ENCODE data around the gene FLRT1.

Gene FLRT1, protein sequence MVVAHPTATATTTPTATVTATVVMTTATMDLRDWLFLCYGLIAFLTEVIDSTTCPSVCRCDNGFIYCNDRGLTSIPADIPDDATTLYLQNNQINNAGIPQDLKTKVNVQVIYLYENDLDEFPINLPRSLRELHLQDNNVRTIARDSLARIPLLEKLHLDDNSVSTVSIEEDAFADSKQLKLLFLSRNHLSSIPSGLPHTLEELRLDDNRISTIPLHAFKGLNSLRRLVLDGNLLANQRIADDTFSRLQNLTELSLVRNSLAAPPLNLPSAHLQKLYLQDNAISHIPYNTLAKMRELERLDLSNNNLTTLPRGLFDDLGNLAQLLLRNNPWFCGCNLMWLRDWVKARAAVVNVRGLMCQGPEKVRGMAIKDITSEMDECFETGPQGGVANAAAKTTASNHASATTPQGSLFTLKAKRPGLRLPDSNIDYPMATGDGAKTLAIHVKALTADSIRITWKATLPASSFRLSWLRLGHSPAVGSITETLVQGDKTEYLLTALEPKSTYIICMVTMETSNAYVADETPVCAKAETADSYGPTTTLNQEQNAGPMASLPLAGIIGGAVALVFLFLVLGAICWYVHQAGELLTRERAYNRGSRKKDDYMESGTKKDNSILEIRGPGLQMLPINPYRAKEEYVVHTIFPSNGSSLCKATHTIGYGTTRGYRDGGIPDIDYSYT

DNA sequence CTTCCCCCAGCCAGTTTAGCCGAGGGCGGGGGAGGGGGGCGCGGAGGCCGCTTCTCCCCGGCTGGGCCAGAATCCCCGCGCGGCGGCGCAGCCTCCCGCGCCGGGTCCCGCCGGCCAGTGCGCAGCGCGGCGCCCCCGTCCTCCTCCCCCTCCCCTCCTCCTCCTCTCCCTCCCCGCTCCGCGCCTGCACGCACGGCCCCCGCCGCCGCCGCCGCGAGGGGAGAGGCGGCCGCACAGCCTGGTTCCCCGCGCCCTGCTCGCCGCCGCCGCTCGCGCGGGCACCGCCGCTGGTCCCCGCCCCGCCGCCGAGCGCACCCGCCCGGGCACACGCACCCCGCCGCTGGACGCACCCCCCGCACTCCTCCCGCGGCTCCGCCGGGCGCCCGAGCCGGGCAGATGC lies at the start of gene FLRT1:
Gene FLRT1 (plus strand): TSS at position 356 of the 400 bp plus-strand sequence. CDS start 80,337 bp downstream, outside the sequence.
- no peak for DNase-seq (ENCODE audit: low read depth in 2 of 2)

DNA sequence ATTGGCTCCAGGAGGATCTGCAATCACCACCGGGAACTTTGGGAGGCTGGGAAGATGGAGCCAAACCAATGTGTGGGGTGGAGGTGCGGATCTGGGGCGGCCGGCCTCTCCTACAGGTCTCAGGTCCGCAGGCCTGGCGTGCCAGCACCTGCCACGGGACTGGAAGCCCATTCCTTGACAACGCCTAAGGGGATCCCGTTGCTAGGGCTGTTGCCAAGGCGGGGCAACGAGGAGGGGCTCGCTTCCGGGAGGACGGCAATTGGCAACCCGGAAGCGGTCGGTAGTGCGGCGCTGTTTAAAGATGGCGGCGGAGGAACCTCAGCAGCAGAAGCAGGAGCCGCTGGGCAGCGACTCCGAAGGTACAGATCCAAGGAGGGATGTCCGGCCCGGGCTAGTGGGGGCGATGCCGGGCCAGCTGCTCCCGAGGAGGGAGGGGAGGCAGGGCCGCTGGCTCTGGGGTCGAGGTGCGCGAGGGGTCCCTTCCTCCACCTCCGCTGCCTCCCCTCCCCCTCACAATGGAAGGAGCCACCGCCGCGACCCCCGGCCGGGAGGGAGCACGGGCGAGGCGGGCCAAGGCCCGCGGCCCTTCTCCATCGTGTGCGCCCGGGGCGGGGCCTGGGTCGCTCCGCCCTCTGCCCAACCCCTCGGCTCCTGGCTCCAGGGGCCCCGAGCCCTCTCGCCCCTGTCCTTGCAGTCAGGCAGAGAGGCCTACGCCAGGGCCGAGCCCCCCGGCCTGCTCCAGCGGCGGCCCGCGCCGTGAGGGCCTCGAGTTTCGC lies 49.4 kb upstream of the FLRT1 start, which contains the start of gene OTUB1:
Gene OTUB1 (plus strand): TSS at position 283 of the 776 bp plus-strand sequence. CDS start 19 bp downstream, at position 302.
- DNase-seq (ENCODE audit: low read depth in 2 of 2) = peak; percentile 60 to 76

DNA sequence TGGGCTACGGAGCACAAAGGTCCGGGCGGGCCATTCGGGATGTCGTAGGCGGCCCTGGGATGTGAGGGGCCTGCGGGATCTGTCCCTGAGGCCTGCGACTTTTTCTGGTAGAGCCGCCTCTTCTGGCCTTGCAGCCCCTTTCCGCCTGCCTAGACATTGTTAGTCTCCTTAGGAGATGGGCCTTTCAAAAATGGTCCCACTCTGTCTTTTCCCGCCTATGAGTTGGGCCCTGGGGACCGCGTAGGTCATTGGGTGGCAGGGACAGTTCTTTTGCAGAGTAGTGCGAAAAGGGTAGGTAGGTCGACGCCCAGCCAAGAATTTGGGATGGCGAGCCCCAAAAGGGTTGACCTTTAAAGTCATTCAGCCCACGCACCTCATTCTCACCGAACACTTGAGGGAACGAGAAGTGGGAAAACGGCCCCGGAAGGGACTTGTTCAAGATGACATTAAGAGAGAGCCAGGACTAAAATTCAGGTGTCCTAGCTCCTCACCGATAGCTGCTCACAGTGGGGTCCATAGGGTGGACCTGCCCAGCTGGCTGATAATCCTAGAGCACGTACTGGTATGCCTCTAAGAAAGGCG lies 48.7 kb upstream of the FLRT1 start:
- no peak for DNase-seq (ENCODE audit: low read depth in 2 of 2)

DNA sequence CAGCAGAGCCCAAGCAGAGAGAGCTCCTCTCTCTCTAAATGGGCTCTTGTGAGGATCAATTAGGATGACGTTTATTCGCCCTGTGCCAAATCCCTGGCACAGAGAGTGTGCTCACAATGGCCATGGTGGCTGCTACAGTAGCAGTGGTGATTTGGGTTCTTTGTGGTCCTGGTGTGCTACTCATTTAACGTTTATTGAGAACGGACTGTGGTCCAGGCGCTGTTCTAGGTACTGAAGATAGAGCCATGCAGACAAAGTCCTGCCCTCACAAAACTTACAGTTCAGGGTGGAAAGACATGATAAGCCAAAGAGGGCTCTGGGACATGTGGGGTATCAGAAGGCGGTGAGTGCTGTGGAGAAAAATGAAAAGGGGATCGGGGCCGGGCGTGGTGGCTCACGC lies 44.2 kb upstream of the FLRT1 start:
- no peak for DNase-seq (ENCODE audit: low read depth in 2 of 2)

DNA sequence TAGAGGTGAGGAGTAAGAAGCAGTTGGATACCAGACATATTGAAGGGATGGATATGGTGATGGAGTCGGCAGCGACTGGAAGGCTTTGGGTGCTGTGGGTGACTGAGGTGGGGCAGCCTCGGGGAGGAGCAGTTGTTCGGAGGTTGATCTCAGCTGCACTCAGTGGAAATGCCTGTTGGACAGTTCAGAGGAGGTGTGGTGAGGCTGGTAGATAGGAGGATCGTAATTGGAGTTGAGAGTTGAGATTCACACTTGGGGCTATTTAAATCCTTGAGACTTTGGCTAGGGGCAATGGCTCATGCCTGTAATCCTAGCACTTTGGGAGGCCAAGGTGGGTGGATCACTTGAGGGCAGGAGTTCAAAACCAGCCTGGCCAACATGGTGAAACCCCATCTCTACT lies 42.6 kb upstream of the FLRT1 start:
- no peak for DNase-seq (ENCODE audit: low read depth in 2 of 2)

DNA sequence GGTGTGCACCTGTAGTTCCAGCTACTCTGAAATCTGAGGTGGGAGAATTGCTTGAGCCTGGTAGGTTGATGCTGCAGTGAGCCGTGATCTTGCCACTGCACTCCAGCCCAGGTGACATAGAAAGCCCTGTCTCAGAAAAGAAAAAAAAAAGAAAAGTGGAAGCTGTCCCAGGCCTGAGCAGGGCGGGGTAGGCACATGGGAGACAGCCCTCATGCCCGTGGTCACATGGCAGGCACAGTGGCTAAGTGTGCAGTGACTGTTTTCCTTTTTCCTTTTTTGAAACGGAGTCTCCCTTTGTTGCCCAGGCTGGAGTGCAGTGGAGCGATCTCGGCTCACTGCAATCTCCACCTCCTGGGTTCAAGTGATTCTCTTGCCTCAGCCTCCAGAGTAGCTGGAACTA lies 41.7 kb upstream of the FLRT1 start:
- DNase-seq (ENCODE audit: low read depth in 2 of 2) = no peak

DNA sequence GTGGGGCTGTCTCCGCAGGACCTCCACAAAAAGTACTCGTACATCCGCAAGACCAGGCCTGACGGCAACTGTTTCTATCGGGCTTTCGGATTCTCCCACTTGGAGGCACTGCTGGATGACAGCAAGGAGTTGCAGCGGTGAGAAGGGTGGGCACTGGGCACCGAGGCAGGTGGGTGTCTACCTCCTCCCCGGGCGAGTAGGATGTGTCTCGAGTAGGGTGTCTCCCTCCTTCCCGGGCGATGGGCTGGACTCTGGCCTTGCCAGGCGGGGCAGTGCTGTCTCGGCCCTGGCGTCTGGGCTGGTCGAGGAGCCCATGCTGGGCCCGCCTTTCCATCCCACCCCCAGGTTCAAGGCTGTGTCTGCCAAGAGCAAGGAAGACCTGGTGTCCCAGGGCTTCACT lies 39.2 kb upstream of the FLRT1 start:
- no peak for DNase-seq (ENCODE audit: low read depth in 2 of 2)

DNA sequence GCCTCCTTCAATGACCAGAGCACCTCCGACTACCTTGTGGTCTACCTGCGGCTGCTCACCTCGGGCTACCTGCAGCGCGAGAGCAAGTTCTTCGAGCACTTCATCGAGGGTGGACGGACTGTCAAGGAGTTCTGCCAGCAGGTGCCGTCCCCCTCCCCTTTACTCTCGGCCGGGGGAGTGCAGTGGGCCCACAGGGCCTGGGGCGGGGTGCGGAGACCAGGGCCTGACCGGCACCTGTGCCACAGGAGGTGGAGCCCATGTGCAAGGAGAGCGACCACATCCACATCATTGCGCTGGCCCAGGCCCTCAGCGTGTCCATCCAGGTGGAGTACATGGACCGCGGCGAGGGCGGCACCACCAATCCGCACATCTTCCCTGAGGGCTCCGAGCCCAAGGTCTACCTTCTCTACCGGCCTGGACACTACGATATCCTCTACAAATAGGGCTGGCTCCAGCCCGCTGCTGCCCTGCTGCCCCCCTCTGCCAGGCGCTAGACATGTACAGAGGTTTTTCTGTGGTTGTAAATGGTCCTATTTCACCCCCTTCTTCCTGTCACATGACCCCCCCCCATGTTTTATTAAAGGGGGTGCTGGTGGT lies 38.5 kb upstream of the FLRT1 start:
- no peak for DNase-seq (ENCODE audit: low read depth in 2 of 2)

DNA sequence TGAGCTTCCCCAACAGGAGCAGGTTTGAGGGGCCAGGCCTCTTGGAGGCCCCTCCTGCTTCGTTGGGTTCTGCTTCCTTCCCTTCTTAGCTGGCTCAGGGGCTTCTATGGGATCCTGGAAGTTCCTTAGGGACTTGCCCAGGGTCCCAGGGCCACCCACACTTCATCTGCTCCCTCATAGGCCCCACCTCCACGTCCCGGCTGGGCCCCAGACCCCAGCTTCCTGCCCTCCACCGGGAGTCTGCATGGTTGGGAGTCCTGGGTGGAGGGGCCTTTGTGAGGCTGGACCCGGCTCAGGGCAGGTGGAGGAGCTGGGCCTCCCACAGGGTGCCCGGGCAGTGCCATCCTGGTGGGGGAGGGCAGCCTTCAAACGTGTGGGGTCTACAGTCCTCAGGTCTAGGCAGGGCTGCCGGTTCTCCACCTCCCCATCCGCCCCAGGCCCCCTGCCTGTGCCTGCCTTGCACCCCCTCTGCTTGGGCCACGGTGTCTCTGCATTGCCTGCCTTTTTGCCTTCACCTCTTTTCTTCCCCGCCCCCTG lies 37.9 kb upstream of the FLRT1 start:
- DNase-seq (ENCODE audit: low read depth in 2 of 2) = no peak

DNA sequence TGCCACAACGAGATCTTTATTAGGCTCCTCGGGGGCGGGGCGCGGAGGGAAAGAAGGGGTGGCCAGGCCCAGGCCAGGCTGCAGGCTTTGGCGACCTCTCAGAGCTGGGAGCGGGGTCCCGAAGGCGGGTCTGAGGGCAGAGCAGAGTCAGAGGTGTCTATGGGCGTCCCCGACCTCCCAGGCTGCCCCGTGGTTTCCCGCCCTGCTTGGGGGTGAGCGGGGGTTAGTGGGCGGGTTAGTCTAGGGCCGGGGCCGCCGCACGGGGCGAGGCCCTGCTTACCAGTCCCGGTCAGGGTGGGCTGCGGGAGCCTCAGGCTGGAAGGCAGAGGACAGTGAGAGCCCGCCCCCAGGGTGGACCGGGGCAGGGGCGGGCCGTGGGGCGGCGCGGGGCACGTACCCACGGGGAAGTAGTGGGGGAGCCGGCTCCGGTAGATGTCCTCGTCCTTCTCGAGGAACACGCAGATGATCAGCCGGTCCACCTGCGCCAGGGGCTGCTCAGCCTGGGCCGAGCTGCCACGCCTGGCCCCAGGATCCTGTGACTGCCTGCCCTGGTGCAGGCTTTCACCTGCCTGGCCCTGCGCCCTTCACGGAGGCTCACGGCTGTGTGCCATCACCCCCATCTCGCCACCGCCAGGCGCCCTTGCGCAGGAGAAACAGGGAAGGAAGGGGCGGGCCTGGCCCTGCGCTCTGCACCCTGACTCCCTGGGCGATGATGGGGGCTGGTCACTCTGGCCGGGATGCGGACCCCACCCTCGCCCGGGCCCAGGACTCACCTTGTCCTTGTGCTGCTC lies 37.0 kb upstream of the FLRT1 start:
- DNase-seq (ENCODE audit: low read depth in 2 of 2) = no peak

DNA sequence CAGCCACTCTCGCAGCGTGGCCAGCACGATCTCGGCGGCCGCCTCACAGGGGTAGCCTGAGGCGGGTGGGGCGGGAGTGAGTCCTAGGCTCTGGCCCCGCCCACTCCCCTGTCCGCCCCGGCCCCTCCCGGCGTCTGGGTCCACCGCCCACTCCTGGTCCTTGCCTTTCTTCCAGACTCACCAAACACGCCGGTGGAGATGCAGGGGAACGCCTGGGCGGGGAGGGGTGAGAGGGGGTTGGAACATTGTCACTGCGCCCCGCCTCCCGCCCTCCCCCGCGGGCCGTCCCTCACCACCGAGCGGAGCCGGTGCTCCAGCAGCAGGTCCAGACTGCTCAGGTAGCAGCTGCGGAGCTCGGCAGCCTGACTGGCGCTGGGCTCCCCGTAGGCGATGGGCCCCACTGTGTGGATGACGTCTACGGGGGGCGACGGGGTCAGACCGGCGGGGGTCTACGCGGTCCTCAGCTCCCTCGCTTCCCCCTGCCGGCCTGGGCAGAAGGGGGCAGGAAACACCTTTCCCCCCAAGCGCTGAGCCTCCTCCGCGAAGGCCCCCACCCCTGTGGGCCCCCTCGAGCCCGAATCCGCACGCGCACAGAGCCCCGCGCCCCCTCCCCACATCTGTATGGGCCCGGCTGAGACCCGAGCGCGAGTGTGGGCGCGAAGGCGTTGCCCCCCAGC lies 36.2 kb upstream of the FLRT1 start:
- DNase-seq (ENCODE audit: low read depth in 2 of 2) = peak; percentile 25 to 43

DNA sequence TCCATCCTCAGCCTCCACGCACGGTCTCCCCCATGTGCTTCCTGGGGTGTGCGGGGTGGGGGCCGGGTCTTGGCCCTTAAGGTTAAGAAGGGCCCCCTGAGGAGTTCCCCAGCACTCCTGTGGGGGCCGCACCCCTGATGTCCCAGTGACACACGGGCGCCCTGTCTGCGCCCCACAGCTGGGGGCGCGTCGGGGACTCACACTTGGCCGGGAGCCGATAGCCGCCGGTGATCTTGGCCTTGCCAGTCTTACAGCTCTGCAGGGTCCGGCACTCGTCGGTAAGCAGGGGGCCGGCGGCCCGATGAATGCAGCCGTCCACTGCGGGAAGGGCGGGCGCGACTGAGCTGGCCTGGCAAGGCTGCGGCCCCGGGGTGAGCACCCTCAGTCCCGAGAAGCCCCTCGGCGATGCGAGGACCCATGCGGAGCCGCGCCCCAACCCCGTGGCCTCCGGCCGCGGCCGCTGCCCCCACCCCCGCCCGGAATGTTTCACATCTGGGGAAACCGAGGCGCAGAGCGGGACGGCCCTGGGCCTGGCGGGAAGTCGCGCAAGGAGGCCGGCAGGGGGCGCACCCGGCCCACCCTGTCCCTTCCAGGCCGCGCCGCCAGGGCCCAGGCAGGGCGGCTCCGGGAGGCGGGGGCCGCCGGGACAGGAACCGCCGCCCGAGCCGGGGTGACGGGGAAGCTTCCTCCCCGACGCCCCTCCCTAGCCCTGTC lies 35.5 kb upstream of the FLRT1 start:
- peak; percentile 44 to 51 for DNase-seq (ENCODE audit: low read depth in 2 of 2)

DNA sequence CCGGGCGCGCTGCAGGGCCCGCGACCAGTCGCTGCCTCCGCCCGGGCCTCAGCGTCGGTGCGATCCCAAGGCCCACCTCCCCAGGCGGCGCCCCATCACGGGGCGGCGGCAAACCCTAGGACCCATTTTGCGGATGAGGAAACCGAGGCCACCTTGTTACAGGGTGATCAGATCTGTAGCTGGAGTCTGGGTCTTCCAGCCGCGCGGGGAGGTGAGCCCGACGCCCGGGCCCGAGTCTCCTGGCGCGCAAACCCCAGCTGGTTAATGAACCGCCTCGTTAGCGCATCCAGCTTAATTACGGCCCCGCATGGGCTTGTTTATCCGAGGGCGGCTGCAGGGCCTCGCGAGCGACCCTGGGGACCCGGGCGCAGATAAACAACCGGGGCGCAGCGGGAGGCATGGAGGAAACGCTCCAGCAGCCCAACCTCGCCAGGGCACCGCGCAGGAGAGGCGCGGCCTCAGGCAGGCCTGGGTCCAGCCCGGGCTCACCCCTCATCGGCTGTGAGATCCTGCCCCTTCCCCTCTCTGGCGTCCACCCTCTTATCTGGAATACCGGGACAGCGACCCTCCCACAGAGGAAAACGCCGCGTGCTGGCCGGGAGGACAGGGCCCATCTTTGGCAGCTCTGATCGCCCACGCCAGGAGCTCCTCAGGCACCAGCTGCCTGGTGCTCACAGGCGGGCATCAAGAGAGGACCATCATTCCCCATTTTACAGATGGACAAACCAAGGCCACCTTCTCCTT lies 34.8 kb upstream of the FLRT1 start:
- DNase-seq (ENCODE audit: low read depth in 2 of 2) = no peak

DNA sequence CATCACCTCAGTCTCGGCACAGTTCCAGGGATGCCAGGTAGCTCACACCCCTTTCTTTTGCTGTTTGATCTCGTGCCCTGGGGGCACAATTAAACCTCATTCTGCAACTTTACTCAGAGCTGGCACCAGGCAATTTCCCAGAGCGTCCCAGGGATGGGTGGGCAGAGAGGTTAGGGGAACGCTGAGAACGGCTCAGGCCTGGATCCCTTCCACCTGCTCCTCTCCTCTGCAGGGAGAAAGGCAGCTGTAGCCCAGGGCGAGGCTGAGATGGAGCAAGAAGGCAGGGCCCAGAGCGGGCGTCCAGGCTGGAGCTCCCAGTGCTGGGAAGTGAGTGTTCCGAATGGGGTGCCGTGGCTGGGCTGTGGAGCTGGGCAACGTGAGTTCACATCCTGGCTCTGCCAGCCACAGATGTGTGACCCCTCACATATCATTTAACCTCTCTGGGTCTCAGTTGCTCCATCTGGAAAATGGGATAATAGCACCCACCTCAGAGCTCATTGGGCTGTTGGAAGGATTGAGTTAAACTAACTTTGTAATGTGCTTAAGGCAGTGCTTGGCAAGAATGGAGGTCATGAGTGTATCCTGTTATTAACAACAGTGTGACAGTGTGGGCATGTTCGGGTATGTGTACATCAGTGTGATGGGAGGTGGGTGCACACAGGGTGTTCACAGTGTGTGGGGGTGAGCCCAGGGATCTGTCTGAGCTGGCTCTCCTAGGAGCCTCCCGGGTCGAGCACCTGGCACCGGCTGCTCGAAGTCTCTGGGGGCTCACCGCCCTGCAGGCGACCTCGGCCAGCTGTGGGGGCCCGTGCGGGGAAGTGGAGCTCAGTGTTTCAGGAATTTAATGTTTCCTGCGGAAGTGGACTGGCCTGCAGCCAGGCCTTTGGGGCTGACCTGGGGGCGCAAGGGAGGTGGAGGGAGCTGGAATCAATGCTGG lies 34.0 kb upstream of the FLRT1 start:
- DNase-seq (ENCODE audit: low read depth in 2 of 2) = no peak

DNA sequence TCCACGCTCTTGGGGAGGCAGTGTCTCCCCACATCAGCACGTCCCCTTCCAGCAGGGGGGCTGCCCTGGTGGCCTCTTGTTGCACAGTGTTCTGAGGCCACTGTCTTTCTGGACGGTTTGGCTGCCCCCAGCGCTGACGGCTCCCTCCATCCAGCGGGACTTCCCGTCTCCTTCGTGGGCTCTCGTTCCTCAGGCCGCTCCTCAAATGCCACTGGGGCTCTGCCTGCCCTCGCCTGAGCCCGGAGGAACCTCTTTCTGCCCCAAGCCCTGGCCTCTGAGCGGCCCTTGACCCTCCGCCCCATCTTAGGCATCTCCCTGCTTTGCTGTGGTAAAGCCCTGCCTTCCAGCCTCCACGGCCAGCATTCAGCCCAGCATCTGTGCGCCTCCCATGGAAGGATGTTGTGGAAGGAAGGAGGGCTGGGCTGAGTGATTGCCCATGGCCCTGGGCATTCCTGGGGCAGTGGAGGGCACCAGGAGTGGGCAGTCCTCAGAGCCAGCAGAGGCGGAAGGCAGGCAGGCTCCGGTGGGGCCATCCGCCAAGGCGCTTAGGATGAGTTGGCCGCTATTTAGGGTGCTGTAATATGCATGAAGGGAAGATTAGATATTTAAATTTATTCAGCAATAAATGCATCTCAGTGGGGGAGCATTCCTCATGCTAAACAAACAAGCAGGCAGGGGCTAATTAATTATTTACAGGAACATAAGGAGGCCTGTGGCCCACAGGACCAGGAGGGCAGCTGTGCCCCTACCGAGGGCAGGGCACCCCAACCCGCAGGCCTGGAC lies 31.7 kb upstream of the FLRT1 start:
- no peak for DNase-seq (ENCODE audit: low read depth in 2 of 2)

DNA sequence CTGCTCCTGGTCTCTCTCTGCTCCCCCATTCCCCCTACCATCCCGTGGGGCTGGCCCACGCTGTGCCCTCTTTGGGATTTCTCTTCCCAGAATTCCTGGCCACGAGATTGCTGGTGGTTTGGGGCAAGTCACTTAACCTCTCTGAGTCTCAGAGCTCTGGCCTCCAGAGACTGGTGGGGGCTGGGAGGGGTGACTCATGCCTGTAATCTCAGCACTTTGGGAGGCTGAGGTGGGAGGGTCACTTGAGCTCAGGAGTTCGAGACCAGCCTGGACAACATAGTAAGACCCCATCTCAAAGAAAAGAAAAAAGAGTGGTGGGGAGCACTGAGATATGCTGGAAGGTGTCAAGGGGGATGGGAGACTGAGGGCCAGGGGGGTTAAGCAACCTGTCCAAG lies 31.1 kb upstream of the FLRT1 start:
- DNase-seq (ENCODE audit: low read depth in 2 of 2) = no peak

DNA sequence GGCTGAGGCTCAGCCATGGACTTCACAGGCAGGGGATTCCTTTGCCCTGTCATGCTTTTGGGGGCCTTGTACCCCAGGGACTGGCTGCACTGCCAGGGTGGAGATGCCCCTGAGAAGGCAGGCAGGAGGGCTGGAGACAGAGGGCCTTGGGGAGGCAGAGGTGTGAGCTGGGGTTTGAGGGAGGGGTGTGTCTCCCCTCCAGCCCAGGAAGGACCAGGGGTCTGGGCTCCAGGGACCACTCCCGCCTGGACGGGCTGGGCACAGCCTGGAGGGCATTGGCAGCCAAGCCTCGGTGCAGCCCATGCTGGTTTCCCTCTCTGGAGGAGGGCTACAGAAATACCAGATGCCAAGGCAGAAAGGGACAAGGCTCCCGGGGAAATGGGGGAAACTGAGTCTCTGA lies 30.0 kb upstream of the FLRT1 start:
- no peak for DNase-seq (ENCODE audit: low read depth in 2 of 2)

Measured in stimulated activated CD8-positive, alpha-beta memory T cell treated with anti-CD3 and anti-CD28 coated beads, Interleukin-2, amount 100 ng/mL, for 1 hour (primary cell).